GM23338 (cell line): ENCODE measurements around the gene MED9. TPM values are rescaled to one million over a fixed set of nuclear protein-coding genes. Genes with fewer than 3 reads are reported as not detected.

Experiments used
- ATAC-seq: fragments of 200-7000 bp; cut with Tn5 transposase; 3 replicates; pipeline ENCODE4 v1.9.1; 2020
- DNase-seq: peaks from one replicate; pipeline ENCODE4 v3.0.0-alpha.2; 2015; ENCODE audit warnings: low spot score
- H2AFZ ChIP-seq: fragments of 200-600 bp; sonication (generic); 2 replicates; pipeline ENCODE4 v1.8.0; 2016; ENCODE audit warnings: antibody characterized with exemption, mild to moderate bottlenecking, moderate library complexity
- H3F3A ChIP-seq: fragments of 200-600 bp; sonication (generic); replicated peaks from 2 replicates; pipeline ENCODE4 v1.8.0; 2017; ENCODE audit warnings: antibody characterized with exemption, mixed run types, low read depth
- H3K27ac ChIP-seq: fragments of 200-600 bp; sonication (generic); 2 replicates; pipeline ENCODE4 v1.6.1; 2016; ENCODE audit warnings: low read depth
- H3K27me3 ChIP-seq: fragments of 200-600 bp; sonication (generic); 2 replicates; pipeline ENCODE4 v1.8.0; 2016; ENCODE audit warnings: mild to moderate bottlenecking, mixed run types, moderate library complexity; ENCODE audit not compliant: insufficient read depth
- H3K36me3 ChIP-seq: fragments of 200-600 bp; sonication (generic); 2 replicates; pipeline ENCODE4 v1.8.0; 2016; ENCODE audit warnings: mild to moderate bottlenecking; ENCODE audit not compliant: insufficient read depth
- H3K4me1 ChIP-seq: fragments of 200-600 bp; sonication (generic); 2 replicates; pipeline ENCODE4 v1.8.0; 2016; ENCODE audit warnings: mild to moderate bottlenecking, moderate library complexity; ENCODE audit not compliant: insufficient read depth
- H3K4me2 ChIP-seq: fragments of 200-600 bp; sonication (generic); 2 replicates; pipeline ENCODE4 v1.7.1; 2017; ENCODE audit warnings: mixed run types
- H3K4me3 ChIP-seq: fragments of 200-600 bp; sonication (generic); 2 replicates; pipeline ENCODE4 v1.6.1; 2016; ENCODE audit warnings: mixed run types
- H3K79me2 ChIP-seq: fragments of 200-600 bp; sonication (generic); replicated peaks from 2 replicates; pipeline ENCODE4 v1.8.0; 2017; ENCODE audit warnings: mild to moderate bottlenecking; ENCODE audit not compliant: insufficient read depth
- H3K9me2 ChIP-seq: fragments of 200-600 bp; sonication (generic); 2 replicates; pipeline ENCODE4 v1.8.0; 2017; ENCODE audit not compliant: insufficient read depth
- H4K20me1 ChIP-seq: fragments of 200-600 bp; sonication (generic); replicated peaks from 2 replicates; pipeline ENCODE4 v1.8.0; 2017; ENCODE audit warnings: mild to moderate bottlenecking; ENCODE audit not compliant: insufficient read depth
- H3K27ac Mint-ChIP-seq: 2 replicates; pipeline ENCODE4 v1.8.0; 2020; ENCODE audit warnings: inconsistent platforms, mild to moderate bottlenecking, moderate library complexity, mixed read lengths
- H3K27me3 Mint-ChIP-seq: 3 replicates; pipeline ENCODE4 v1.8.0; 2022; ENCODE audit warnings: low read depth, mild to moderate bottlenecking, moderate library complexity, mixed read lengths, inconsistent platforms; ENCODE audit not compliant: insufficient read depth, poor library complexity
- H3K36me3 Mint-ChIP-seq: 3 replicates; pipeline ENCODE4 v1.8.0; 2021; ENCODE audit warnings: low read depth, mild to moderate bottlenecking, inconsistent platforms, moderate library complexity, mixed read lengths
- H3K4me1 Mint-ChIP-seq: 3 replicates; pipeline ENCODE4 v1.8.0; 2020; ENCODE audit warnings: mild to moderate bottlenecking, inconsistent platforms, mixed read lengths
- H3K4me3 Mint-ChIP-seq: 3 replicates; pipeline ENCODE4 v1.8.0; 2021; ENCODE audit warnings: moderate library complexity, mild to moderate bottlenecking, inconsistent platforms, mixed read lengths
- H3K9me3 Mint-ChIP-seq: 3 replicates; pipeline ENCODE4 v1.8.0; 2020; ENCODE audit warnings: moderate library complexity, mild to moderate bottlenecking, inconsistent platforms, mixed read lengths
- CTCF ChIP-seq, 2 experiments: fragments of 200-600 bp in 1 of 2; sonication (generic) in 1 of 2; conservative IDR thresholded peaks; 2 replicates each; pipeline versions ENCODE4 v1.5.1 to v1.6.1; 2016 to 2017; ENCODE audit warnings: antibody characterized with exemption in 2 of 2, low read depth in 2 of 2, mild to moderate bottlenecking in 2 of 2, moderate library complexity in 1 of 2
- EZH2phosphoT487 ChIP-seq: fragments of 200-600 bp; sonication (generic); IDR thresholded peaks from one replicate; pipeline ENCODE4 v1.8.1; 2018; ENCODE audit warnings: antibody characterized with exemption; ENCODE audit not compliant: unreplicated experiment
- JUNB ChIP-seq: IDR thresholded peaks from one replicate; pipeline ENCODE4 v1.6.1; 2016; ENCODE audit warnings: antibody characterized with exemption; ENCODE audit not compliant: unreplicated experiment
- REST ChIP-seq: IDR thresholded peaks from one replicate; pipeline ENCODE4 v1.6.1; 2018; ENCODE audit warnings: antibody characterized with exemption; ENCODE audit not compliant: unreplicated experiment
- STAT1 ChIP-seq: IDR thresholded peaks from one replicate; pipeline ENCODE4 v1.6.1; 2016; ENCODE audit warnings: antibody characterized with exemption; ENCODE audit not compliant: unreplicated experiment
- ZNF331 ChIP-seq: fragments of 250-450 bp; sonication (Bioruptor Pico); IDR thresholded peaks from 2 replicates; pipeline ENCODE4 v1.5.0; 2020; ENCODE audit warnings: low read depth, mild to moderate bottlenecking, moderate library complexity
- ZNF462 ChIP-seq: fragments of 250-450 bp; sonication (Bioruptor Pico); IDR thresholded peaks from 2 replicates; pipeline ENCODE4 v1.5.0; 2020; ENCODE audit warnings: mild to moderate bottlenecking, moderate library complexity
- polyA plus RNA-seq: library from polyadenylated mRNA; unstranded; fragments of >200 nt; fragmentation: Nextera tagmentation; extraction: Ambion mirVana; gene quantifications from 2 replicates; pipeline ENCODE4 v1.2.1, GENCODE V29; 2016
- total RNA-seq: library from RNA; depleted of rRNA; stranded (reverse); fragments of >200 nt; shearing (Covaris generic); gene quantifications from 2 replicates; pipeline ENCODE4 v1.2.3, GENCODE V29; 2014

The MED9 gene
- total and polyA plus RNA-seq, 2 experiments from 2014 or later: 17.3 to 19.9 TPM

- H3K4me3 Mint-ChIP-seq: no peak overlapping the region
- Histone ChIP-seq H3K27me3 (no peaks in the 10 kb centered on the region), H3K9me2 (no peaks in the 10 kb centered on the region), H3F3A (no peaks in the 10 kb centered on the region), H3K79me2 (no peaks in the 10 kb centered on the region), H3K4me3 (no peak overlapping the region), H3K27ac (no peak overlapping the region), H3K4me2 (no peak overlapping the region), H3K36me3 (no peaks in the 10 kb centered on the region), H4K20me1 (no peaks in the 10 kb centered on the region), H2AFZ (no peak overlapping the region), H3K4me1 (peaks cover 2% of the 10 kb centered on the region; the same call in 1 of the 2 replicates)
- H3K27ac Mint-ChIP-seq: no peak overlapping the region
- peaks cover 6% of the 10 kb centered on the region for H3K27me3 Mint-ChIP-seq
- H3K9me3 Mint-ChIP-seq: peaks cover 4% of the 10 kb centered on the region; the same call in 1 of the 3 replicates
- DNase-seq (no peak), ATAC-seq (no peak)
- H3K36me3 Mint-ChIP-seq: no peaks in the 10 kb centered on the region
- TF ChIP-seq ZNF331 (CRISPR knock-in tag) (no peak), REST (no peak), ZNF462 (CRISPR knock-in tag) (no peak), JUNB (no peak), EZH2phosphoT487 (no peak), STAT1 (no peak), CTCF (conservative IDR thresholded peaks at IDR 0.05; ENCODE audit: low read depth in 2 of 2) (no peak)
- H3K4me1 Mint-ChIP-seq: peaks cover 4% of the 10 kb centered on the region; the same call in 2 of the 3 replicates
Observed at GRCh38 chr17:17435323-17435722, 41.5 kb upstream of the MED9 start.
